Nephron progenitor cell (in vitro differentiated cells): ENCODE results near the gene TMEM255B.

Source experiments
- DNase-seq: peaks from one replicate; pipeline ENCODE4 v3.0.0; 2021
- H3K27ac Mint-ChIP-seq: 2 replicates; pipeline ENCODE4 v1.8.0; 2021; ENCODE audit warnings: mild to moderate bottlenecking, moderate library complexity, mixed read lengths
- H3K27me3 Mint-ChIP-seq: 2 replicates; pipeline ENCODE4 v1.8.0; 2021; ENCODE audit warnings: mild to moderate bottlenecking, low read depth, mixed read lengths; ENCODE audit not compliant: poor library complexity
- H3K36me3 Mint-ChIP-seq: 2 replicates; pipeline ENCODE4 v1.8.0; 2021; ENCODE audit warnings: low read depth, mixed read lengths
- H3K4me1 Mint-ChIP-seq: 2 replicates; pipeline ENCODE4 v1.8.0; 2021; ENCODE audit warnings: mixed read lengths
- H3K4me3 Mint-ChIP-seq: 2 replicates; pipeline ENCODE4 v1.8.0; 2021; ENCODE audit warnings: mild to moderate bottlenecking, moderate library complexity, mixed read lengths
- H3K9me3 Mint-ChIP-seq: 2 replicates; pipeline ENCODE4 v1.8.0; 2021; ENCODE audit warnings: mild to moderate bottlenecking, moderate library complexity, mixed read lengths
- TF ChIP-seq, protein P1 (sequence below): fragments of 200-600 bp; sonication (generic); IDR thresholded peaks from 2 replicates; pipeline ENCODE4 v1.5.0; 2021; ENCODE audit warnings: antibody characterized with exemption

Gene TMEM255B

DNA sequence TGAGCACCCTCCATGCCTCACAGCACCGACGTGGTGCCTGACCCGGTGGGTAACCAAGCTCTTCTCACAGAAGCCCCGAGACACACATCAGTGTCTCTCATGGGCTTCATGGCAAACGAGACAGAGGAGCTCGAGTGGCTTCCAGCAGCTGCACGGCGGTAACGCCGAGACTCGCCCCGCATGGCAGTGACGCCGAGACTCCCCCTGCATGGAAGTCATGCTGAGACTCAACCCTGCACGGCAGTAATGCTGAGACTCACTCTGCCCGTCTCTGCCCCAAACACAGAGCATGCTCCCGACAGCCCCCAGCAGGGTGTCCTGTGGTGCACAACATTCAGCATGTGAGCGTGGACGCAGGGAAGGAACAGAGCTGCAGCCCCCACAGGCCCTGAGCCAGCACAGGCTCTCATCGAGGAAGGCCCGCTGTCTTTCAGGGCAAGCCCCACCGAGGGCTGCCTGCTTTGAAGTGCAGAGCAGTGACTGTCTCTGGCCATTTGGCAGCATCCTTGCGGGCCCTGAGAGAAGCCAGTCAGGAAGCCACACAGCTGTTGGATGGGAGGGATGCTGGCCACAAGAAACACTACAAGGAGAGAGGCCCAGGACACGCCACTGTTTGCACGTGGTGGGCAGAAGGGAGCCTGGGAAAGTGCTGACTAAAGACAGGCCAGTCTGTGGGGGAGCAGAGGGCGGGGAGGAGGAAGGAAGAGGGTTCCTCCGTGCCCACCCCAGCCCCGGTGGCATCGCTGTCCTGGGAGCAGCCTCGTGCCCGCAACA lies 95.4 kb downstream of the TMEM255B start:
- H3K27me3 Mint-ChIP-seq, result peaks cover 7% of the 10 kb centered on the region
- peaks cover 36% of the 10 kb centered on the region for H3K4me1 Mint-ChIP-seq
- no peak for DNase-seq
- no peak overlapping the region for H3K27ac Mint-ChIP-seq
- no peaks in the 10 kb centered on the region for H3K36me3 Mint-ChIP-seq
- H3K9me3 Mint-ChIP-seq, result no peaks in the 10 kb centered on the region
- no peak overlapping the region for H3K4me3 Mint-ChIP-seq
- TF ChIP-seq, protein P1, sequence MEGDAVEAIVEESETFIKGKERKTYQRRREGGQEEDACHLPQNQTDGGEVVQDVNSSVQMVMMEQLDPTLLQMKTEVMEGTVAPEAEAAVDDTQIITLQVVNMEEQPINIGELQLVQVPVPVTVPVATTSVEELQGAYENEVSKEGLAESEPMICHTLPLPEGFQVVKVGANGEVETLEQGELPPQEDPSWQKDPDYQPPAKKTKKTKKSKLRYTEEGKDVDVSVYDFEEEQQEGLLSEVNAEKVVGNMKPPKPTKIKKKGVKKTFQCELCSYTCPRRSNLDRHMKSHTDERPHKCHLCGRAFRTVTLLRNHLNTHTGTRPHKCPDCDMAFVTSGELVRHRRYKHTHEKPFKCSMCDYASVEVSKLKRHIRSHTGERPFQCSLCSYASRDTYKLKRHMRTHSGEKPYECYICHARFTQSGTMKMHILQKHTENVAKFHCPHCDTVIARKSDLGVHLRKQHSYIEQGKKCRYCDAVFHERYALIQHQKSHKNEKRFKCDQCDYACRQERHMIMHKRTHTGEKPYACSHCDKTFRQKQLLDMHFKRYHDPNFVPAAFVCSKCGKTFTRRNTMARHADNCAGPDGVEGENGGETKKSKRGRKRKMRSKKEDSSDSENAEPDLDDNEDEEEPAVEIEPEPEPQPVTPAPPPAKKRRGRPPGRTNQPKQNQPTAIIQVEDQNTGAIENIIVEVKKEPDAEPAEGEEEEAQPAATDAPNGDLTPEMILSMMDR, result no peak

DNA sequence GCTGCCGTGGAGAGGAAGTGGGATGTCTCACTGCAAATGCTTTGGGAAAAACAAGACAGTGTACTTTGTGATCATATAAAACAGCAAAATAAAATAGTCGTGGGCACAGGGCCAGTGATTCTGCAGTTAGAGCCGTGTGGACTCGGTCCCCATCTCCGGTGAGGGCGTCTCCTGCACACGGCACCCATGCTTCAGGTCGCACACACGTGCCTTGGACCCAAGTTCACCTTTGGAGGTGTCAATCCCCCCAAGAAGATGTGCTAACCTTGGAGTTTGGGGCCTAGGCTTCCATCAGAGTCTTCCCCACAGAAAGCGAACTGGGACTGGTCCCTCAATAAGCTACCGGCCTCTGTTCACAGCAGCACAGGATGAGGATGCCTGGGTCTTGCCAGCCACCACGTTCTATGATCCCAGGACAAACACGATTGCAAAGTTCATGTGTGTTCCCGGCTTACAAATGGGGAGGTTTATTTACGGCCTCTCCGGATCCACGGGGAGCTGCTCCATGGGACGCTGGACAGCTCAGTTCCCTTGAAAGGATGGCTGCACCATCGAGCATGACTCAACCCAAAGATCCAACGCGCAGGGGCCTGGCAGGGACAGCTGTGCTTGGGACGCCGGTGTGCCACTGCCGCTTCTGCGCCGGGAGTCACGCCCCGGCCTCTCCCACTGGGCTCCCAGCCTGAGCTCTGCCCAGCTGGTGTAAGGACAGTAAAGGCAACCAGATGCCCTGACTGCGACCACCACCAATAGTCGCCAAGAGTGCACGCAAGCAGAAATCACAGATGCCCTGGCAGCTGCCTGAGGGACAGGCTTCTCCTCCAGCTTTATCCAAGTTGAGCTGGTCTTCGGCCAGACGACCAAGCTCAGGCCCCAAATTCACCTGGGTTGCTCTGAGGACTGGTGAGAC lies 96.2 kb downstream of the TMEM255B start:
- no peak overlapping the region for H3K4me3 Mint-ChIP-seq
- H3K27me3 Mint-ChIP-seq, result peaks cover 13% of the 10 kb centered on the region
- no peak overlapping the region for H3K27ac Mint-ChIP-seq
- H3K4me1 Mint-ChIP-seq, result peaks cover 44% of the 10 kb centered on the region
- no peaks in the 10 kb centered on the region for H3K9me3 Mint-ChIP-seq
- TF ChIP-seq, protein P1, result no peak
- H3K36me3 Mint-ChIP-seq, result no peaks in the 10 kb centered on the region
- DNase-seq, result no peak

DNA sequence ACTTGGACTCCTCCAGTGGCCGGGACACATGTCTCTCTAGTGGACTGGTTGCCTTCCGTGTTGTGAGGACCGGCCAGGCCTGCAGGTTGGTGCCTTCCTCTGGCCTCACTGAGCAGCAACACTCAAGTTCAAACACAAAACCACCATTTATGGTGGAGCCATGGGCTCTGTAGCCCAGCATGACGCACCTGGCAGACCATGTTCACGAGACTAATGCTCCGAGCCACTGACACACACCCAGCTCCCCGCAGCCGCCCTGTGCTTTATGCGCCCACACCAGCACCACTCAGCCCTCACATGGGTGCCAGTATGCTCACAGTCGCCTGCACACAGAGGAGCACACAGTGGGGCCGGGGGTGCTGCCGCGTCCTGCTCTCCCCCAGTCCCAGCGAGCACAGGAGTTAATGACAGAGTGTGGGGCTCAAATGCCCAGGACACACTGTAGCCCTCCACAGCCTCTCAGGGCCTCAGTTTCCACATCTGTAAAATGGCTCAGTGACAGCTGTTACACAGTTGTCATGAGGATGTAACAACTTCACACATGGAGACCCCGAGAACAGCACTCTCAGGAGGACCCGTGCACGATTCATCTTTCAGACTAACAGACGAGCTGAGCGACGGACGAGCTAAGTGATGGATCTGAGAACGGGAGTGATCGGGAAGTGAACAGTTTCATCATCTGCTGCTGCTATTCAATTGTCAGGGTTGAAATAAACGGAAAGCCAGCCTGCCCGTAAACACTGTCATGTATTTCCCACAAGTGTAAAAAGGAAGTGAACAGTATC lies 97.1 kb downstream of the TMEM255B start:
- DNase-seq, result no peak

DNA sequence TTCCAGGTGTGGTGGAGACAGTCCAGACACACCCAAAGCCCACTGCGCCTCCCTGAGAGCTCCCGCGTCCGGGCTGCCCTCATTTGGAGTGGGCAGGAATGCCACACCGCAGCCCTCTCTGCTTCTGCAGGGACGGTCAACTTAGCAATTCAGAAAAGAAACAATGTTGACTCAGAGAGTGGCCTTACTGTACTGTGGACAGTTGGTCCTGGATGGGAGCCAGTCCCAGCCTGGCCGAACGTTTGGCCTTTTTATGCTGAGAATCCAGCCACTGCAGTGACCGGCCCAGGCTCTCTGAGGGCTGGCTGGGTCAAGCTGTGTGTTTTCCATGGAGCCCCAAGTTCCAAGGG lies 97.7 kb downstream of the TMEM255B start:
- Mint-ChIP-seq H3K36me3 (no peaks in the 10 kb centered on the region), H3K4me1 (peaks cover 58% of the 10 kb centered on the region), H3K4me3 (no peak overlapping the region), H3K9me3 (no peaks in the 10 kb centered on the region), H3K27ac (no peak overlapping the region), H3K27me3 (peaks cover 28% of the 10 kb centered on the region)
- no peak for DNase-seq
- TF ChIP-seq, protein P1, result no peak

More for the DNA sequence above, 97.1 kb downstream of the TMEM255B start:
- Mint-ChIP-seq H3K27me3 (peaks cover 22% of the 10 kb centered on the region), H3K4me3 (no peak overlapping the region), H3K9me3 (no peaks in the 10 kb centered on the region), H3K4me1 (peaks cover 53% of the 10 kb centered on the region), H3K27ac (no peak overlapping the region), H3K36me3 (no peaks in the 10 kb centered on the region)
- TF ChIP-seq, protein P1, result no peak

DNA sequence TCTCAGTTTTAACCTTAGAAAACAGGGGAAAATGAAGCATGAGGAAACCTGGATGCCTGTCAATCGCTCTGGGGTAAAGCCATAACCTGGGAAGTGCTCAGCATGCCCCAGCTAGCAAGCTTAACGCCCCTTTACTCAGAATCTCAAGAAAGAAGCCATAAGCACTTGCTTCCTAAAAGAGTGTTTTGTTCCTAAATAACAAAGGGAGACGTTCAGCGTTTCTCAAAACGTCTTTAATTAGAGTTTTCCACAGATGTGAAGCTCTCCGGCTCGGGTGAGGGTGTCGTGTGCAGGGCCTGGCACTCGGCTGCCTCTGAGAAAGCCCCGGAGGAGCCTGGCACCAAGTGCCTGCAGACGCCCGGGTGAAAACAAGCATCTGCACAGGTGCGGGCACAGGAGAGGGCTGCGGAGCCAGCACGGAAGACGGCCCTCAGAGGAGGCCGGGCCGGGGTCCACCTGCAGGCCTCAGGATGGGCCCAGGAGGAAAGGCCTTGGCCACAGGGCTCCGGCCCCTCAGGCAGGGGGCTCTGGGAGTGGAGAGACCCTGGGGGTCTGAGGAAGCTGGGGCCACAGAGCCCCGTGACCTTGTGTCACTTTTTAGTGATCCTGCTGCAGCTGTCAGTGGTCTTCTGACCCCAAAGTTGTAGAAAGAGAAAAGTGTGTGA lies 98.6 kb downstream of the TMEM255B start:
- Mint-ChIP-seq H3K27me3 (peaks cover 37% of the 10 kb centered on the region), H3K9me3 (no peaks in the 10 kb centered on the region), H3K4me1 (peaks cover 57% of the 10 kb centered on the region), H3K36me3 (no peaks in the 10 kb centered on the region), H3K4me3 (no peak overlapping the region), H3K27ac (no peak overlapping the region)
- DNase-seq, result no peak
- TF ChIP-seq, protein P1, result no peak
